Stimulated activated CD8-positive, alpha-beta memory T cell treated with anti-CD3 and anti-CD28 coated beads, Interleukin-4, amount 100 ng/mL, for 4 hours (primary cell): ENCODE measurements around the gene LRRC74A.

Source experiments
- DNase-seq, 2 donors: peaks; one replicate each; pipeline ENCODE4 v3.0.0-alpha.2; 2020; ENCODE audit warnings: low read depth in 2 of 2, low spot score in 1 of 2

Gene LRRC74A

GRCh38 chr14:76826122-76826521 is at the start of gene LRRC74A:
TSS of gene LRRC74A (plus strand) at chr14:76826408. CDS start at chr14:76826698, 290 bp downstream.
- DNase-seq = no peak

DNA sequence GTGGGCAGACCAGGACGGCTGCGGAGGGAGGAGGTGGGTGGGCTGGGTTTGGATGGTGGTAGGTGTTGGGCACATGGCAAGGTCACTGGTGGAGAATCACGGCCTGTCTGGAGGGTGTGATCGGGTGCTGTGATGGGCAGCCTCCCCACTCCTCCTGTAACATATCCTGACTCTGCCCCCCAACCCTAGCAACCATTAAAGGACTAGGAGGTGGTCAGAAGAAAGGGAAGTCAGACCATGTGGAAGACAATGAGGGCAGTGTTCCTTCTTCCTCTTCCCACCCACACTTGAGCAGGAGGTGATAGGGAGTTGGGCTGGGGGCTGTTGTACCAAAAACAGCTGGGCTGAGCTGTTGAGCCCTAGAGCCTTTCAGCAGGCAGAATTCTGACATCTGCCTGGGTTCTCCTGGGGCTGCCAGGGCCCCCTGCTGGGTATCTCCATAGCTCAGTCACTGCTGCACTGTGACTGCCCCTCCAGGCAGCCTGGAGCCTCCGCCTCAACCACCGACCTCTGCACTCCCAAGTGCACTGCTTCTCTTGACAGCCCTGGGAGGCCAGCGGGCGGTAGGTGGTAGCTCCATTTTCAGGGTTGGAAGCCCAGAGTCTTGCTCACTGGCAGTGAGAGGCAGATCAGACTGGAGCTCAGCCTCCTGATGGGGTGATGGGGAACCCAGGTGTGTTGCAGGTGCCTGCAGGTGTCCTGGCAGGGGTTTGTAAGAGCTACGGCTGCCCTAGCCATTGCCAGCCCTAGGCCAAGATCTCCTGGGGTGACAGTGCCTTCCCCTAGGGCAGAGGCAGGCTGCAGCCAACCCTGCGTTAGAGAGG is 49.6 kb upstream of the LRRC74A start:
- no peak for DNase-seq

DNA sequence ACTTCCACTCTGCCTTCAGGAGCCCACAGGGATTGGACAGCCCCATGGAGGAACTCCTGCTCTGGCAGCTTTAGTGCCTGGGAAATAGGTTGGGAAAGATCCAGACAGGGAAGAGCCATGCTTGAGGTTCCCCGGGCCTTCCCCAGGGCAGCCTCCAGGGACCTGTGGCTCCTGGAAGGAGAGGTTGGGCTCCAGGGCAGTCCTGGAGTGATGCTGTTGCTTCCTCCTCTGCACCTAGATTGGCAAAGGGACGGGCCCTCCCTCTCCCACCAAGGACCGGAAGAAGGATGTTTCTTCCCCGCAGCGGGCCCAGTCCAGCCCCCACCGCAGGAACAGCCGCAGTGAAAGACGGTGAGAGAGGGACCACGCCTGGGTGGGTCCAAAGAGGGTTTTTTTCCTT is 48.5 kb upstream of the LRRC74A start:
- DNase-seq = no peak

GRCh38 chr14:76778546-76779215 is 47.5 kb upstream of the LRRC74A start:
- no peak for DNase-seq

DNA sequence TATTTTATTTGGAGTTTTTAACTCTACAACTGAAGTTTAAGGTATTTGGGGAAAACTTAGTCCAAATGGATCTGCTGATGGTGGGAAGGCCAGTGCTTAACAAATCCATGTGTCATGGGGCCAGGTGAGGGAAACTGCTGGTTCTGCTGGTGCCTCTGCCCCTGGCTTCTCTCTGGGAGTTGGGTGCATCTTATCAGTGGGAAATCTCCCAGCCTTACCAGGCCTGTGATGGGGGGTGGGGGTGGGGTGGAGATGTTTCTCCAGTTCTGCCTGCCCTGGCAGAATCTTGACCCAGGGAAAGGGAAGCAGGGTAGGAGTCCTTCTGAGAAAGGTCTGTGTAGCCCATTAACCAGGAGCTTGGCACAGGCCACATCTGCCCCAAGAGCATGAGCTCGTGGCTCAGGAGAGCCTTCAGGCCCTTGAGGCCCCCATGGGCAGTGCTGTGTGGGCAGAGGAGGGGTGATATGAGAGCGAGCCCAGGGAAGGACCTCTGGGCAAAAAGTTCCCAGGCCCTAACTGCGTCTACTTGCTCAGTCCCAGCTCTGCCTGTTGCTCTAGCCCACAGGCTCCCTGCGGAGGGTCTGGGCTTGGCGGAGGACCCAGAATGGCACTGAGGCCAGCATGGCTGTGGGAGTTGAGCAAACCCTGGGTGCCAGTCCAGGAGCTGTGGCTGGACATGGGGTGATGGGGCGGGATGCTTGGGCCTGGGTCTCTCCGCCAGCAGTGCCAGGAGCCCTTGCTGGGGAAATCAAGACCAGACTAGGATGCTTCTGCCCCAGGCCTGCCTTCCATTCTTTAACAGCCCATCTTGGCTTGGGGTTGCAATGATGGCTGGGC is 46.8 kb upstream of the LRRC74A start:
- no peak for DNase-seq

DNA sequence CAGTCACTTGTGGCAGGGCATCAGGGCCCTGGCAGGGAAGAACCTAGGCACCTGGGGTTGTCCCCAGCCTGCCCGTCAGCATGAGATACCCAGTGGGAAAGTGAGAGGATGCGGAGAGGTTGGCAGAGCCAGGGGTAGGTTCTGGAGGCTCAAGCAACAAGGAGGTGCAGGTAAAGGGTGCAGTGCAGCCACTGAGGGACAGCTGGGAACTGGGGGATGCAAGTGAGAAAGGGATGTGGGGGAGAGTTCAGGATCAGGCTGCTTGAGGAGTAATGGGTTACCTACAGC is 46.2 kb upstream of the LRRC74A start:
- no peak for DNase-seq

GRCh38 chr14:76780360-76780759 is 45.8 kb upstream of the LRRC74A start:
- no peak for DNase-seq

- DNase-seq = no peak
These were observed 45.1 kb upstream of the LRRC74A start for GRCh38 chr14:76780875-76781647.

DNA sequence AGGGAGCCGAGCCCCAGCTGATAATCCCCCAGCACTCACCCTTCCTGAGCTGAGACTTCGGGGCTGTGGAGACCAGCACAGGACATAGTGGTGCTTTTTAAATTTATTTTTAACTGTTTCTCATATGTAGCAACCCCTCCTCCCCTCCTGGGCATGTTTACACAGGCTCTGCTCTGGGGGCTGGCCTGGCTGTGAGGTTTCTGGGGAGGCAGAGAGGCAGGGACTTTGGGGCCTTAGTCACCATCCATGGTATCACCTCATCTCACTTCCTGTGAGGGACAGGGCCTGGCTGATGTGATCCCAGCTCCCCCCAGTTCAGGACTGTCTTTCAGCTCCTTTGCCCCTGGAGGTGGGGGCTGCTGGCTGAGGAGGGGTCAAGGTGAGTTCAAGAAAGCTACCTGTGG is 44.6 kb upstream of the LRRC74A start:
- no peak for DNase-seq

- no peak for DNase-seq
These were observed 43.9 kb upstream of the LRRC74A start for GRCh38 chr14:76782115-76782884.

- no peak for DNase-seq
These were observed 43.2 kb upstream of the LRRC74A start for GRCh38 chr14:76782885-76783566.

- DNase-seq = no peak
These were observed 41.8 kb upstream of the LRRC74A start for GRCh38 chr14:76784266-76784874.

DNA sequence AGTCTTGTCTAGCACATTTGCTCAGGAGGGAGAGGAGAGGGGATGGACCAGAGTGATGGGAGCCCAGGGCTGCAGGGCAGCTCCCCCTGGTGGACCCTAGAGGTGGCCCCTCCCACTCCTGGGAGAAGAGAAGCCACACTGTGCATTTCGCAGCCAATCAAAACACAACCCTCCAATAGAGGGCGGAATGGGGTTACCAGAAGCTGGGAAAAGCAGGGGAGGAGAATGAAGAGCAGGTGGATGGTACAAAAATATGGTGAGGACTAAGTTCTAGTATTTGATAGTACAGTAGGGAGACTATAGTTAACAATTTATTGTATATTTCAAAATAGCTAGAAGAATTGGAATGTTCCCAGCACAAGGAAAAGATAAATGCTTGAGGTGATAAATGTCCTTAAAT is 41.3 kb upstream of the LRRC74A start:
- peak in 1 of 2 donors; percentile 25 for DNase-seq

DNA sequence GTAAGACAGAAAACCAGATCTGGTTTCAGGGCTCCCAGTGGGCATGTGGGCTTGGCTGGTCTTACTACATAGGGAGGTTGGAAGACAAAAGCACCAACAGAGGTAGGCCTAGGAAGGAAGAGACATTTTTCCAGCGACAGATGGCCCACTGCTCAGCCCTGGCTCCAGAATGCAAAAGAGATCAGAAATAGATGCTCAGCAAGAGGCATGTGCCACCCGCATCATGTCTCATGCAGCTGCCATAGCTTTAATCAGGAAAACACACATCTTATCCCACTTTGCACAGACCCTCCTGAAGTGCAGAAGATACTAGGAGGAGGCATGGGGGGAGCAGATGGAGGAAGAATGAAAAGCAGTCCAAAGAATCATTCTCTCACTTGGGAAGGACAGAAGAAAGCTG is 39.6 kb upstream of the LRRC74A start:
- no peak for DNase-seq

DNA sequence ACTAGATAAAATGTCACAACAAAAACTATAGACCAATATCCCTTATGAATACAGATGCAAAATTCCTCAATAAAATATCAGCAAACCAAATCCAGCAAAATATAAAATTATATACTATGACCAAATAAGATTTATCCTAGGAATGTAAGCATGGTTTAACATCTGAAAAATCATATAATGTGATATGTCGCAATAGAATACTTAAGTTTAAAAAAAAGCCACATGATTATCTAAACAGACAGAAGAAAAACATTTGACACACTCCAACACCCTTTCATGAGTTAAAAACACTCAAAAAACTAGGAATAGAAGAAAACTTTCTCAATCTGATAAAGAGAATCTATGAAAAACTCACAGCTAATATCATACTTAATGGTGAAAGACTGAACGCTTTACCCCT is 33.8 kb upstream of the LRRC74A start:
- DNase-seq = no peak

DNA sequence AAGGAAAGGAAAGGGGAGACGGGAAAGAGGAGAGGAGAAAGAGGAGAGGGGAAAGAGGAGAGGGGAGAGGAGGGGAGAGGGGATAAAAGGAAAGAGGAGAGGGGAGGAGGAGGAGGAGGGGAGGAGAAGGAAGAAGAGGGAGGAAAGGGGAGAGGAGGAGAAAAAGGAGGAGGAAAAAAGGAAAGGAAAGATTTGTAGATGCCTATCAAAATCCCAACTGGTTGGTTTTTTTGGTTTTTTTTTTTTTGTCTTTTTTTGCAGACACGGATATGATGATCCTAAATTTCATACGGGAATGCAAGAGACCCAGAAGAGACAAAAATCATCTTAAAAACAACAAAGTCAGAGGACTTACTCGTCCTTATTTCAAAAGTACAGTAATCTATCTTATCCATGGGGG is 32.9 kb upstream of the LRRC74A start:
- no peak for DNase-seq

GRCh38 chr14:76793956-76794355 is 32.3 kb upstream of the LRRC74A start:
- DNase-seq = no peak

DNA sequence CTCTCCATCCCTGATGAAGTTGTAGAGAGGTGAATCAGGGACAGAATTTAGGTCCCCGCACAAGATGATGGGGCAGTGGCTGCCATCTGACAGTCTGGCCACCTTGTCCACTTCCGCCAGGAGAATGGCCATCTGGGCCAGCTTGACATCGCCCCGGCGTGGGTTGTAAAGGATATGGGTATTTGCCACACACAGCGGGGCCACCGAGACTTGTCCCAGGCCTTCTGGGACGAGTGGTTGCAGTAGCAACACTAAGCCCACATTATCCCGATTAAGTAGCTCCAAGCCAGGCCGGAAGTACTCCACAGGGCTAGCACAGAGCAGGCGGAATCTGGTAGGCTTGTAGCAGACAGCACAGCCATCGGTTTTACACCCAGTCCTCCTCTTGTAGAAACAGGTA is 19.8 kb upstream of the LRRC74A start:
- no peak for DNase-seq

GRCh38 chr14:76808011-76808410 is 18.2 kb upstream of the LRRC74A start:
- no peak for DNase-seq
